Measurements from ENCODE around the gene CCND1. TPM values are rescaled to one million over a fixed set of nuclear protein-coding genes. Genes with fewer than 3 reads are reported as not detected.

CCND1 gene
- total and polyA plus RNA-seq, 9 of the 15 experiments (the other 6 are each of a cell fraction or from before 2014, with no cell fraction given) = 0.04 to 23.3 (median 3.8) TPM

GRCh38 chr11:69682221-69682620 is 41.3 kb downstream of the CCND1 start:
- no peaks in the 10 kb centered on the region; the same call in 2 of the 3 replicates for H3K36me3 ChIP-seq (ENCODE audit: control insufficient read depth, insufficient read depth, low read length)
- no peak overlapping the region; the same call in 1 of the 2 replicates for H2AFZ ChIP-seq (ENCODE audit: low read depth, low read length)
- ChIA-PET CTCF (ENCODE audit: low intra/inter-chr PET ratio) (no interaction called here), POLR2A (no interaction called here)
- in situ Hi-C loops (cut with MboI) (loop anchor here (10.0 kb wide), 1 partner anchor 203 kb away; no protein-coding TSS in a partner anchor), intact Hi-C loops (cut with micrococcal nuclease) (no loop called here)
- BruUV-seq (replicated peaks) = no TSS peak
- no peak overlapping the region for H3K4me3 ChIP-seq
- H4K20me1 ChIP-seq (replicated peaks; ENCODE audit: control insufficient read depth, insufficient read depth, low read length) = no peaks in the 10 kb centered on the region
- no peaks in the 10 kb centered on the region for H3K9me1 ChIP-seq (ENCODE audit: control insufficient read depth, insufficient read depth, low read length)
- H3K9ac ChIP-seq (ENCODE audit: insufficient read depth in 1 of 2, low read depth in 2 of 2, low read length in 2 of 2) = no peak overlapping the region
- FAIRE-seq = no peak
- 41% methylated on average over 6 of the region's 6 CpGs for WGBS (ENCODE audit: insufficient coverage, low coverage, missing lambda C conversion rate)
- H3K4me1 ChIP-seq (replicated peaks in 1 of 2; ENCODE audit: control insufficient read depth in 2 of 2, insufficient read depth in 2 of 2, low read length in 2 of 2) = peaks cover 0 to 13% of the 10 kb centered on the region in 2 experiments; a peak in 2 of 5 replicates
- ATAC-seq = no peak
- no peaks in the 10 kb centered on the region for H3K79me2 ChIP-seq (ENCODE audit: control insufficient read depth, insufficient read depth, low read length)
- H3K9me3 ChIP-seq (replicated peaks; ENCODE audit: control insufficient read depth, insufficient read depth, low read depth, low read length) = 0 out of 2 replicates have a peak, but pooled peaks cover 2% of the 10 kb centered on the region
- H3K27ac ChIP-seq (ENCODE audit: extremely low read depth, low read depth, low read length) = no peak overlapping the region
- H3K27me3 ChIP-seq (ENCODE audit: control insufficient read depth in 2 of 2, insufficient read depth in 2 of 2, low read length in 2 of 2) = no peaks in the 10 kb centered on the region
- no peak for DNase-seq (ENCODE audit: extremely low read depth in 1 of 4, low spot score in 3 of 4)
- no peak overlapping the region for H3K4me2 ChIP-seq (ENCODE audit: insufficient read depth, low read length)
- TF ChIP-seq ZNF143 (CRISPR knock-in tag; IDR thresholded peaks at IDR 0.05) = no peak
- no peak for TF ChIP-seq ZFX (CRISPR knock-in tag; IDR thresholded peaks at IDR 0.05)
- TF ChIP-seq, protein P1, sequence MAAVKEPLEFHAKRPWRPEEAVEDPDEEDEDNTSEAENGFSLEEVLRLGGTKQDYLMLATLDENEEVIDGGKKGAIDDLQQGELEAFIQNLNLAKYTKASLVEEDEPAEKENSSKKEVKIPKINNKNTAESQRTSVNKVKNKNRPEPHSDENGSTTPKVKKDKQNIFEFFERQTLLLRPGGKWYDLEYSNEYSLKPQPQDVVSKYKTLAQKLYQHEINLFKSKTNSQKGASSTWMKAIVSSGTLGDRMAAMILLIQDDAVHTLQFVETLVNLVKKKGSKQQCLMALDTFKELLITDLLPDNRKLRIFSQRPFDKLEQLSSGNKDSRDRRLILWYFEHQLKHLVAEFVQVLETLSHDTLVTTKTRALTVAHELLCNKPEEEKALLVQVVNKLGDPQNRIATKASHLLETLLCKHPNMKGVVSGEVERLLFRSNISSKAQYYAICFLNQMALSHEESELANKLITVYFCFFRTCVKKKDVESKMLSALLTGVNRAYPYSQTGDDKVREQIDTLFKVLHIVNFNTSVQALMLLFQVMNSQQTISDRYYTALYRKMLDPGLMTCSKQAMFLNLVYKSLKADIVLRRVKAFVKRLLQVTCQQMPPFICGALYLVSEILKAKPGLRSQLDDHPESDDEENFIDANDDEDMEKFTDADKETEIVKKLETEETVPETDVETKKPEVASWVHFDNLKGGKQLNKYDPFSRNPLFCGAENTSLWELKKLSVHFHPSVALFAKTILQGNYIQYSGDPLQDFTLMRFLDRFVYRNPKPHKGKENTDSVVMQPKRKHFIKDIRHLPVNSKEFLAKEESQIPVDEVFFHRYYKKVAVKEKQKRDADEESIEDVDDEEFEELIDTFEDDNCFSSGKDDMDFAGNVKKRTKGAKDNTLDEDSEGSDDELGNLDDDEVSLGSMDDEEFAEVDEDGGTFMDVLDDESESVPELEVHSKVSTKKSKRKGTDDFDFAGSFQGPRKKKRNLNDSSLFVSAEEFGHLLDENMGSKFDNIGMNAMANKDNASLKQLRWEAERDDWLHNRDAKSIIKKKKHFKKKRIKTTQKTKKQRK (IDR thresholded peaks at IDR 0.05; ENCODE audit: borderline replicate concordance, low read depth, low read length) = no peak
- TF ChIP-seq SIN3A (IDR thresholded peaks at IDR 0.05; ENCODE audit: borderline replicate concordance in 2 of 2, control insufficient read depth in 1 of 2, low read depth in 2 of 2, low read length in 2 of 2) = no peak
- TF ChIP-seq, protein P2, sequence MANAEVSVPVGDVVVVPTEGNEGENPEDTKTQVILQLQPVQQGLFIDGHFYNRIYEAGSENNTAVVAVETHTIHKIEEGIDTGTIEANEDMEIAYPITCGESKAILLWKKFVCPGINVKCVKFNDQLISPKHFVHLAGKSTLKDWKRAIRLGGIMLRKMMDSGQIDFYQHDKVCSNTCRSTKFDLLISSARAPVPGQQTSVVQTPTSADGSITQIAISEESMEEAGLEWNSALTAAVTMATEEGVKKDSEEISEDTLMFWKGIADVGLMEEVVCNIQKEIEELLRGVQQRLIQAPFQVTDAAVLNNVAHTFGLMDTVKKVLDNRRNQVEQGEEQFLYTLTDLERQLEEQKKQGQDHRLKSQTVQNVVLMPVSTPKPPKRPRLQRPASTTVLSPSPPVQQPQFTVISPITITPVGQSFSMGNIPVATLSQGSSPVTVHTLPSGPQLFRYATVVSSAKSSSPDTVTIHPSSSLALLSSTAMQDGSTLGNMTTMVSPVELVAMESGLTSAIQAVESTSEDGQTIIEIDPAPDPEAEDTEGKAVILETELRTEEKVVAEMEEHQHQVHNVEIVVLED (CRISPR knock-in tag; IDR thresholded peaks at IDR 0.05) = no peak
- no peak for TF ChIP-seq ZNF766 (CRISPR knock-in tag; conservative IDR thresholded peaks at IDR 0.05)
- no peak for TF ChIP-seq COPS2 (conservative IDR thresholded peaks at IDR 0.05)
- TF ChIP-seq PHF20 (IDR thresholded peaks at IDR 0.05; ENCODE audit: partially characterized antibody) = no peak
- no peak for TF ChIP-seq ARID3A (IDR thresholded peaks at IDR 0.05; ENCODE audit: borderline replicate concordance, low read depth, low read length)
- TF ChIP-seq SMC3 (conservative IDR thresholded peaks at IDR 0.05; ENCODE audit: insufficient read depth, low read depth, low read length) = no peak
- no peak for TF ChIP-seq HMGXB4 (CRISPR knock-in tag; IDR thresholded peaks at IDR 0.05)
- no peak for TF ChIP-seq SAP30 (IDR thresholded peaks at IDR 0.05; ENCODE audit: borderline replicate concordance, insufficient read depth, low read depth, low read length, poor library complexity, severe bottlenecking)
- no peak for TF ChIP-seq RBM15 (IDR thresholded peaks at IDR 0.05; ENCODE audit: insufficient read depth, low read length)
